Measurements from ENCODE around the gene NEO1.

NEO1 gene

GRCh38 chr15:73287019-73287418, 234.8 kb downstream of the NEO1 start:
- Histone ChIP-seq H3K27me3 (no peaks in the 10 kb centered on the region), H3K4me3 (no peak overlapping the region), H3K27ac (no peak overlapping the region), H3K36me3 (peaks cover 36 to 84% (median 54%) of the 10 kb centered on the region in 3 donors), H3K9me3 (no peaks in the 10 kb centered on the region), H3K4me1 (peaks cover 0 to 23% (median 8%) of the 10 kb centered on the region in 4 donors)
- TF ChIP-seq CTCF (IDR thresholded peaks at IDR 0.05) = no peak
- intact Hi-C loops (cut with DNase I; ENCODE audit: low total_unique reads) = no loop called here
- DNase-seq = no peak

GRCh38 chr15:73291441-73291840, 239.2 kb downstream of the NEO1 start:
- Histone ChIP-seq H3K27me3 (no peaks in the 10 kb centered on the region), H3K36me3 (peaks cover 38 to 92% (median 64%) of the 10 kb centered on the region in 3 donors), H3K27ac (no peak overlapping the region), H3K9me3 (no peaks in the 10 kb centered on the region), H3K4me1 (no peaks in the 10 kb centered on the region), H3K4me3 (no peak overlapping the region)
- no peak for TF ChIP-seq CTCF (IDR thresholded peaks at IDR 0.05)
- DNase-seq = no peak
- intact Hi-C loops (cut with DNase I; ENCODE audit: low total_unique reads) = no loop called here

- peaks cover 32 to 92% (median 53%) of the 10 kb centered on the region in 3 donors for H3K36me3 ChIP-seq
Measured at GRCh38 chr15:73293773-73294172, 241.5 kb downstream of the NEO1 start.

GRCh38 chr15:73295630-73296286, 243.5 kb downstream of the NEO1 start:
- intact Hi-C loops (cut with DNase I; ENCODE audit: low total_unique reads) = no loop called here
- DNase-seq = no peak
- Histone ChIP-seq H3K27me3 (no peaks in the 10 kb centered on the region), H3K36me3 (peaks cover 31 to 92% (median 46%) of the 10 kb centered on the region in 3 donors), H3K27ac (no peak overlapping the region), H3K4me3 (no peak overlapping the region), H3K9me3 (no peaks in the 10 kb centered on the region), H3K4me1 (no peaks in the 10 kb centered on the region)
- no peak for TF ChIP-seq CTCF (IDR thresholded peaks at IDR 0.05)

More at GRCh38 chr15:73293773-73294172, 241.5 kb downstream of the NEO1 start:
- intact Hi-C loops (cut with DNase I; ENCODE audit: low total_unique reads) = no loop called here
- no peak for DNase-seq
- Histone ChIP-seq H3K27ac (no peak overlapping the region), H3K9me3 (no peaks in the 10 kb centered on the region), H3K4me3 (no peak overlapping the region), H3K4me1 (no peaks in the 10 kb centered on the region), H3K27me3 (no peaks in the 10 kb centered on the region)
- TF ChIP-seq CTCF (IDR thresholded peaks at IDR 0.05) = no peak

- no peak for DNase-seq
- Histone ChIP-seq H3K4me1 (no peaks in the 10 kb centered on the region), H3K36me3 (peaks cover 40 to 92% (median 49%) of the 10 kb centered on the region in 3 donors), H3K4me3 (no peak overlapping the region), H3K27me3 (no peaks in the 10 kb centered on the region), H3K9me3 (no peaks in the 10 kb centered on the region), H3K27ac (no peak overlapping the region)
- intact Hi-C loops (cut with DNase I; ENCODE audit: low total_unique reads) = no loop called here
- no peak for TF ChIP-seq CTCF (IDR thresholded peaks at IDR 0.05)
Measured at GRCh38 chr15:73296609-73297353, 244.5 kb downstream of the NEO1 start.

All from tibial artery (tissue), 4 donors.